Activated CD4-positive, alpha-beta T cell treated with anti-CD3 and anti-CD28 coated beads, Interleukin-2, amount 10 ng/mL, durations not matched to agents 7 days and 5 days (primary cell): ENCODE measurements around the gene PHAX. TPM values are rescaled to one million over a fixed set of nuclear protein-coding genes. Genes with fewer than 3 reads are reported as not detected.

Experiments used
- CTCF ChIA-PET: fragments of 350-600 bp; sonication (Branson Sonifier 250); formaldehyde crosslinking; loops from one replicate; lab custom pipeline; 2021; ENCODE audit warnings: antibody characterized with exemption; lab: Charles Lee
- POLR2A ChIA-PET: fragments of 350-600 bp; sonication (Branson Sonifier 250); formaldehyde crosslinking; loops from one replicate; lab custom pipeline; 2021; ENCODE audit warnings: antibody characterized with exemption; lab: Charles Lee
- DNase-seq: peaks from one replicate; pipeline ENCODE4 v3.0.0-alpha.2; 2020
- H3K27ac Mint-ChIP-seq: one replicate; pipeline ENCODE4 v1.8.0; 2021; ENCODE audit warnings: mild to moderate bottlenecking, moderate library complexity, mixed read lengths
- H3K27me3 Mint-ChIP-seq: one replicate; pipeline ENCODE4 v1.8.0; 2021; ENCODE audit warnings: mixed read lengths
- H3K36me3 Mint-ChIP-seq: one replicate; pipeline ENCODE4 v1.8.0; 2021; ENCODE audit warnings: low read depth, mixed read lengths
- H3K4me1 Mint-ChIP-seq: one replicate; pipeline ENCODE4 v1.8.0; 2021; ENCODE audit warnings: mixed read lengths
- H3K4me3 Mint-ChIP-seq: one replicate; pipeline ENCODE4 v1.8.0; 2021; ENCODE audit warnings: mild to moderate bottlenecking, moderate library complexity, mixed read lengths
- H3K9me3 Mint-ChIP-seq: one replicate; pipeline ENCODE4 v1.8.0; 2021; ENCODE audit warnings: mixed read lengths
- total RNA-seq, 2 experiments: library from RNA; stranded (reverse); gene quantifications; one replicate each; pipeline ENCODE4 v1.2.3, GENCODE V29; 2021

The PHAX gene
- total RNA-seq, 2 experiments from 2014 or later = 34.1 TPM

DNA sequence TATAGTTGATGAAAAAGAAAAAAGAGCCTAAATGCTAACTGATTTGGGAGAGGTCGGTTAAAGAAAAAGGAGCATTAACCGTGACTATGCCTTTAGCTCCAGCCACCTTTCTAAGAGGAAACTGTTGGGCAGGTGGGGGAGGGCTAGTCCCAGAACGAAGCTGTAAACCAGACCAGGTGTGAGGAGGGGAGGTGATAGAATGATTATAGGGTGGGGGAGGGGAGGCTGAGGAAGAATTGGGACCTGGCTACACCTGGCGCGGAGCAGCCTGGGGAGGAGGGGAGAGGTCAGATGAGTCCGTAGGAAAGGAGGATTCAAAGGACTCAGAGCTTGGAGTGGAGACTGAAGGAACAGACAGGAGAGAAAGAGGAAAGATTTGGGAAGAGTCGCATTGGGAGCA, 73.4 kb downstream of the PHAX start:
- Mint-ChIP-seq H3K27ac (no peak overlapping the region), H3K36me3 (no peaks in the 10 kb centered on the region), H3K9me3 (peaks cover 10% of the 10 kb centered on the region), H3K27me3 (no peaks in the 10 kb centered on the region), H3K4me1 (peaks cover 8% of the 10 kb centered on the region), H3K4me3 (no peak overlapping the region)
- ChIA-PET CTCF (interaction anchor here (9.8 kb wide), 1 partner anchor 105 kb away, joined by 107 read pairs; the partner anchor contains the start of gene LMNB1), POLR2A (no interaction called here)
- no peak for DNase-seq

DNA sequence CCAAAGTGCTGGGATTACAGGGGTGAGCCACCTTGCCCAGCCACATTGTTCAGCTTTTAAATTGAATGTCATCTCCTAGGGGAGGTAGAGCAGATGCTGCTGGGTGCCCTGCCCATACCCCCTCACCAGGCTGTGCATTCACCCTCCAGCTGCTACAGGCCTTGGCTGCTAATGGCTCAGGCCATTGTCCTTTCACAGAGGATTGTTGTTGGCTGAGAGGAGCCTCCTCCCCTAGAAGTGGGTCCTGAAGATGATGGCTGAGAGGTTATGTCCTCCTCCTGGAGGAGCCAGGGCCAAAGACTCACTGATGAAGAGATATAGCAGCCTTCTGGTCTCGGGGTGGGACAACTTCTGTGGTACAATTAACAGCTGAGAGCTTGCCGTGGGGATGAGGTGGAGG, 74.6 kb downstream of the PHAX start:
- CTCF ChIA-PET = interaction anchor here (0.6 to 9.8 kb wide), 10 partner anchors 16 to 128 kb away, joined by 3 to 107 read pairs (median 4); partner anchors contain the start of genes LMNB1 and PHAX
- H3K27me3 Mint-ChIP-seq = no peaks in the 10 kb centered on the region
- H3K36me3 Mint-ChIP-seq = no peaks in the 10 kb centered on the region
- no peak for DNase-seq
- POLR2A ChIA-PET = interaction anchor here (1.0 kb wide), 1 partner anchor 105 kb away, joined by 6 read pairs; no protein-coding TSS in a partner anchor
- H3K4me1 Mint-ChIP-seq = peaks cover 17% of the 10 kb centered on the region
- H3K27ac Mint-ChIP-seq = no peak overlapping the region
- no peak overlapping the region for H3K4me3 Mint-ChIP-seq
- H3K9me3 Mint-ChIP-seq = peaks cover 10% of the 10 kb centered on the region

DNA sequence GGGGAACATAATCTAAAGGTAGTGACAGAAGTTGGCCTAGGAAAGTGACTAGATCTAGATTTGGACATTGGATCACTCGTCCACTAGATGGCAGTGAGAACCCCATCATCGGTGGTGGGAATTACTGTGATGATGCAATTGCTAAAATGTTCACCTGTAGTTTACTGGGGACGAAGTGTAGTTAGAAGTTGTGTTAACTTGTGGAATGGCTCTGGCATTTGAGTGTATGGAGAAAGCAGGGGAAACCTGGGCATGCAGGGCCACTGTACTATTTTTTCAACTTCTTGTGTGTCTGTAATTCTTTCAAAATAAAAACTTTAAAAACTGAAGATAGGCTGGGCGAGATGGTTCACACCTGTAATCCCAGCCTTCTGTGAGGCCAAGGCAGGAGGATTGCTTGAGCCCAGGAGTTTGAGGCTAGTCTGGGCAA, 75.5 kb downstream of the PHAX start:
- DNase-seq = peak; percentile 82
- Mint-ChIP-seq H3K27ac (peak overlapping the region; percentile 11), H3K4me1 (peaks cover 22% of the 10 kb centered on the region), H3K9me3 (peaks cover 9% of the 10 kb centered on the region), H3K36me3 (no peaks in the 10 kb centered on the region), H3K4me3 (no peak overlapping the region), H3K27me3 (no peaks in the 10 kb centered on the region)
- POLR2A ChIA-PET = interaction anchor here (0.6 to 1.7 kb wide), 4 partner anchors 82 to 104 kb away, joined by 6 to 10 read pairs (median 6); no protein-coding TSS in a partner anchor
- CTCF ChIA-PET = interaction anchor here (0.6 to 9.8 kb wide), 9 partner anchors 17 to 384 kb away, joined by 3 to 107 read pairs (median 4); partner anchors contain the start of genes LMNB1 and PHAX

Other genes starting within 250 kb of the PHAX start
- 1 to 10 TPM; 3.3 to 4.4 TPM for gene GRAMD2B, start 177.5 kb upstream of the PHAX start, total RNA-seq
- gene ALDH7A1, start 5.7 kb upstream of the PHAX start, total RNA-seq = 1 to 10 TPM; 2.7 to 3.6 TPM
- gene LMNB1, start 176.2 kb downstream of the PHAX start, total RNA-seq = 100 to 1,000 TPM; 326 to 337 TPM